SK-N-SH (cell line): ENCODE measurements around the gene TIGAR. TPM values are rescaled to one million over a fixed set of nuclear protein-coding genes. Genes with fewer than 3 reads are reported as not detected.

Experiments
- CTCF ChIA-PET: fragments of 300-600, 350-600 bp; formaldehyde crosslinking; extraction: SDS; loops from one replicate; lab custom pipeline; 2021; lab: Yijun Ruan, JAX
- POLR2A ChIA-PET: fragments of 350-600 bp; sonication (Branson Sonifier 250); formaldehyde crosslinking; extraction: SDS; loops from one replicate; lab custom pipeline; 2020; ENCODE audit warnings: antibody characterized with exemption, inconsistent platforms; lab: Yijun Ruan, JAX
- DNase-seq: peaks from one replicate; pipeline ENCODE4 v3.0.0; 2012
- H2AFZ ChIP-seq: fragments of 200-600 bp; sonication (generic); 2 replicates; pipeline ENCODE4 v1.8.1; 2016; ENCODE audit warnings: antibody characterized with exemption, mild to moderate bottlenecking, low read depth
- H3F3A ChIP-seq: fragments of 200-600 bp; sonication (generic); replicated peaks from 2 replicates; pipeline ENCODE3; 2016; ENCODE audit warnings: antibody characterized with exemption, mild to moderate bottlenecking; ENCODE audit not compliant: insufficient read depth
- H3K27ac ChIP-seq, 2 experiments: fragments of 200-500 bp in 1 of 2; fragments of 200-600 bp in 1 of 2; sonication (Bioruptor generic) in 1 of 2; sonication (generic), shearing (Covaris generic) in 1 of 2; 2 replicates each; pipeline versions ENCODE4 v1.5.1 to v1.6.1; 2014 to 2016; ENCODE audit warnings: low read depth in 2 of 2, inconsistent platforms in 1 of 2, low read length in 1 of 2, mild to moderate bottlenecking in 1 of 2, mixed read lengths in 1 of 2
- H3K27me3 ChIP-seq: fragments of 200-600 bp; sonication (generic), shearing (Covaris generic); 2 replicates; pipeline ENCODE4 v1.6.1; 2016; ENCODE audit warnings: mixed run types; ENCODE audit not compliant: insufficient read depth
- H3K36me3 ChIP-seq, 2 experiments: fragments of 200-500 bp in 1 of 2; fragments of 200-600 bp in 1 of 2; sonication (Bioruptor generic) in 1 of 2; sonication (generic) in 1 of 2; replicated peaks in 1 of 2; 2 replicates each; pipeline versions ENCODE3 to v1.5.1; 2014 to 2016; ENCODE audit warnings: low read length in 1 of 2, mild to moderate bottlenecking in 1 of 2; ENCODE audit not compliant: insufficient read depth in 2 of 2, control insufficient read depth in 1 of 2
- H3K4me1 ChIP-seq, 2 experiments: fragments of 200-500 bp in 1 of 2; fragments of 200-600 bp in 1 of 2; sonication (Bioruptor generic) in 1 of 2; sonication (generic), shearing (Covaris generic) in 1 of 2; 2 replicates each; pipeline versions ENCODE4 v1.5.1 to v1.6.1; 2014 to 2016; ENCODE audit warnings: low read depth in 1 of 2, low read length in 1 of 2, mixed run types in 1 of 2; ENCODE audit not compliant: insufficient read depth in 2 of 2, control insufficient read depth in 1 of 2
- H3K4me2 ChIP-seq: fragments of 200-600 bp; sonication (generic), shearing (Covaris generic); 2 replicates; pipeline ENCODE4 v1.6.1; 2017; ENCODE audit warnings: mixed run types
- H3K4me3 ChIP-seq, 2 experiments: fragments of 200-500 bp in 1 of 2; fragments of 200-600 bp in 1 of 2; sonication (Bioruptor generic) in 1 of 2; sonication (generic), shearing (Covaris generic) in 1 of 2; 2 replicates each; pipeline versions ENCODE4 v1.5.1 to v1.8.1; 2014 to 2016; ENCODE audit warnings: low read depth in 2 of 2, inconsistent platforms in 1 of 2, low read length in 1 of 2, mild to moderate bottlenecking in 1 of 2, mixed read lengths in 1 of 2, moderate library complexity in 1 of 2
- H3K79me2 ChIP-seq: fragments of 200-600 bp; sonication (generic); 2 replicates; pipeline ENCODE4 v1.8.1; 2017; ENCODE audit warnings: mild to moderate bottlenecking; ENCODE audit not compliant: insufficient read depth
- H3K9ac ChIP-seq: fragments of 200-600 bp; sonication (generic); 2 replicates; pipeline ENCODE4 v1.6.1; 2017; ENCODE audit warnings: mixed run types
- H3K9me2 ChIP-seq: fragments of 200-600 bp; sonication (generic); 2 replicates; pipeline ENCODE4 v1.6.1; 2017; ENCODE audit warnings: mixed run types
- H3K9me3 ChIP-seq: fragments of 200-600 bp; sonication (generic); 2 replicates; pipeline ENCODE4 v1.6.1; 2017; ENCODE audit warnings: mixed run types, mild to moderate bottlenecking, moderate library complexity
- H4K20me1 ChIP-seq: fragments of 200-600 bp; sonication (generic); 2 replicates; pipeline ENCODE4 v1.6.1; 2017; ENCODE audit warnings: mild to moderate bottlenecking, mixed run types; ENCODE audit not compliant: insufficient read depth
- CHD2 ChIP-seq: fragments of 150-350 bp; IDR thresholded peaks from 2 replicates; pipeline ENCODE4 v1.6.1; 2018; ENCODE audit warnings: low read length; ENCODE audit not compliant: partially characterized antibody
- CTCF ChIP-seq: fragments of 200-600 bp; sonication (generic); IDR thresholded peaks from 2 replicates; pipeline ENCODE4 v1.6.1; 2017; ENCODE audit warnings: antibody characterized with exemption, mild to moderate bottlenecking, moderate library complexity
- ELF1 ChIP-seq: IDR thresholded peaks from 2 replicates; pipeline ENCODE4 v1.4.0; 2012
- EP300 ChIP-seq, 2 experiments: IDR thresholded peaks; 2 replicates each; pipeline versions ENCODE4 v1.4.0 to v1.6.1; 2012; ENCODE audit warnings: borderline replicate concordance in 1 of 2, low read depth in 1 of 2, low read length in 1 of 2
- FOSL2 ChIP-seq: IDR thresholded peaks from 2 replicates; pipeline ENCODE4 v1.4.0; 2012; ENCODE audit warnings: low read depth, mild to moderate bottlenecking, moderate library complexity, borderline replicate concordance
- FOXJ3 ChIP-seq: sonication (generic); formaldehyde crosslinking; IDR thresholded peaks from 2 replicates; pipeline ENCODE4 v1.5.1; 2020; ENCODE audit warnings: mild to moderate bottlenecking, missing genetic modification reagents
- GATA2 ChIP-seq: sonication (generic); formaldehyde crosslinking; IDR thresholded peaks from 2 replicates; pipeline ENCODE4 v1.5.0; 2020; ENCODE audit warnings: mild to moderate bottlenecking, missing genetic modification reagents
- JUND ChIP-seq: IDR thresholded peaks from 2 replicates; pipeline ENCODE4 v1.4.0; 2012
- MEF2A ChIP-seq: IDR thresholded peaks from 2 replicates; pipeline ENCODE4 v1.4.0; 2012; ENCODE audit warnings: low read depth, borderline replicate concordance
- MXI1 ChIP-seq: IDR thresholded peaks from 2 replicates; pipeline ENCODE4 v1.6.1; 2012; ENCODE audit warnings: mild to moderate bottlenecking, low read depth, low read length, improper control_type of control experiment
- NFIC ChIP-seq: IDR thresholded peaks from 2 replicates; pipeline ENCODE4 v1.4.0; 2012; ENCODE audit warnings: borderline replicate concordance
- RAD21 ChIP-seq: IDR thresholded peaks from 2 replicates; pipeline ENCODE4 v1.6.1; 2012; ENCODE audit warnings: mild to moderate bottlenecking, low read length
- RCOR1 ChIP-seq: fragments of 150-350 bp; IDR thresholded peaks from 2 replicates; pipeline ENCODE4 v1.6.1; 2017; ENCODE audit warnings: antibody characterized with exemption, low read length
- RFX5 ChIP-seq: IDR thresholded peaks from 2 replicates; pipeline ENCODE4 v1.6.1; 2012; ENCODE audit warnings: mild to moderate bottlenecking, improper control_type of control experiment, low read length
- RXRA ChIP-seq: IDR thresholded peaks from 2 replicates; pipeline ENCODE4 v1.4.0; 2012; ENCODE audit warnings: low read depth, mild to moderate bottlenecking, borderline replicate concordance
- TCF12 ChIP-seq: IDR thresholded peaks from 2 replicates; pipeline ENCODE4 v1.4.0; 2012
- WGBS: methylation state at CpG from one replicate; pipeline ENCODE4 v1.1.6; 2017; ENCODE audit warnings: low lambda C conversion rate; 5-methylcytosine and 5-hydroxymethylcytosine counted together
- polyA plus RNA-seq, 3 experiments: library from polyadenylated mRNA; depleted of rRNA; stranded (reverse); fragments of >200 nt; gene quantifications; 2 replicates each; pipeline ENCODE4 v1.2.3, GENCODE V29; 2012
- TF ChIP-seq, protein P1 (sequence below): fragments of 150-350 bp; IDR thresholded peaks from 2 replicates; pipeline ENCODE4 v1.6.1; 2016; ENCODE audit warnings: mild to moderate bottlenecking, low read depth, low read length
- TF ChIP-seq, protein P2 (sequence below): IDR thresholded peaks from 2 replicates; pipeline ENCODE4 v1.4.0; 2012; ENCODE audit warnings: low read depth, borderline replicate concordance
- TF ChIP-seq, protein P3 (sequence below): IDR thresholded peaks from 2 replicates; pipeline ENCODE4; 2012
- TF ChIP-seq, protein P4 (sequence below): IDR thresholded peaks from 2 replicates; pipeline ENCODE4 v1.4.0; 2012; ENCODE audit warnings: low read depth

TIGAR gene
- polyA plus RNA-seq, 1 of the 3 experiments (the other 2 are of a cell fraction) = 8.3 TPM

DNA sequence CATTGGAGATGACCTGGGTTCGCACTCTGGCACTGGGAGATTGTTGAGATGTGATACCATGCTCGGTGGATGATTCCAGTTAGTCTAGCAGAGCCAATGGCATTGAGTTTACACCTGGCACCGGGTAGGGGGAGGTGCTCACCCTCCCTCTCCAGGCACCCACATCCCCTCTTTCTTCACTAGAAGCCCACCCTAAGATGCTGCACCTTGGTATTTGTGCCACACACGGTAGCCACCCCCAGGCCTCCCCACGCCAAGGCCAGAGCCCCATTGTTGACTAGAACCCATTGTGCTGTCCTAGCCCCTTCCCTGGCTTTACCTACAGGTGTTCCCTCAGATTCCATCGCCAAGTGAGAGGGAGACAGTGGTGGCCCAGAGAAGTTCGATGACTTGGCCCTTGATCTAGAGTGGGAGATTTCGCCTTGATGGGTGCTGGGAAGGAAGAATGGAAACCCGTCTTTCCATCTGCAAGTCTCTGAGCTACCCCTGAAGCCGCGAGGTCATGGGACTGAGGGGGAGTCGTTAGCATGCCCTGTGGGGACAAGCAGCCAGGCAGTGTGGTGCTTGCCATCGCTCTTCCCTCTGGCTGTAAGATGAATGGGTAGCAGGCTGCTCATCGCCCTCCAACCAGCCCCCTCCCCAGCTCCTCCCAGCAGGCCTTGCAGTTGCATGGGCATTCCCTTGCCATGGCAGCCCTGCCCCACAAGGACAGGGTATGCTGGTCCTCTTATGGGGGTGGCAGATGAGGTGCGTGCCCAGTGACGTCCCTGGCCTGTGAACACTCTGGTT, 38.7 kb upstream of the TIGAR start:
- ChIA-PET POLR2A (no interaction called here), CTCF (interaction anchor here (1.0 to 1.9 kb wide), 3 partner anchors 14 to 397 kb away, joined by 3 to 6 read pairs (median 6); no protein-coding TSS in a partner anchor)
- Histone ChIP-seq H3K36me3 (no peaks in the 10 kb centered on the region), H3K79me2 (no peaks in the 10 kb centered on the region), H4K20me1 (no peaks in the 10 kb centered on the region), H3K4me1 (no peaks in the 10 kb centered on the region; a peak in 1 of 4 replicates), H3K9ac (no peak overlapping the region), H3K4me3 (no peak overlapping the region), H3K27ac (no peak overlapping the region), H3K27me3 (peaks cover 94% of the 10 kb centered on the region), H3K4me2 (no peak overlapping the region), H3F3A (no peaks in the 10 kb centered on the region), H3K9me2 (no peaks in the 10 kb centered on the region), H2AFZ (no peak overlapping the region), H3K9me3 (no peaks in the 10 kb centered on the region)
- WGBS = 10% methylated on average over 12 of the region's 16 CpGs
- DNase-seq = no peak
- TF ChIP-seq MXI1 (no peak), GATA2 (CRISPR knock-in tag) (no peak), TCF12 (no peak), RFX5 (no peak), EP300 (IDR thresholded peaks at IDR 0.05; ENCODE audit: borderline replicate concordance in 1 of 2, low read depth in 1 of 2, low read length in 1 of 2) (no peak), RAD21 (no peak), JUND (no peak), FOSL2 (no peak)
- TF ChIP-seq, protein P1, sequence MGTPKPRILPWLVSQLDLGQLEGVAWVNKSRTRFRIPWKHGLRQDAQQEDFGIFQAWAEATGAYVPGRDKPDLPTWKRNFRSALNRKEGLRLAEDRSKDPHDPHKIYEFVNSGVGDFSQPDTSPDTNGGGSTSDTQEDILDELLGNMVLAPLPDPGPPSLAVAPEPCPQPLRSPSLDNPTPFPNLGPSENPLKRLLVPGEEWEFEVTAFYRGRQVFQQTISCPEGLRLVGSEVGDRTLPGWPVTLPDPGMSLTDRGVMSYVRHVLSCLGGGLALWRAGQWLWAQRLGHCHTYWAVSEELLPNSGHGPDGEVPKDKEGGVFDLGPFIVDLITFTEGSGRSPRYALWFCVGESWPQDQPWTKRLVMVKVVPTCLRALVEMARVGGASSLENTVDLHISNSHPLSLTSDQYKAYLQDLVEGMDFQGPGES = no peak
- TF ChIP-seq, protein P2, sequence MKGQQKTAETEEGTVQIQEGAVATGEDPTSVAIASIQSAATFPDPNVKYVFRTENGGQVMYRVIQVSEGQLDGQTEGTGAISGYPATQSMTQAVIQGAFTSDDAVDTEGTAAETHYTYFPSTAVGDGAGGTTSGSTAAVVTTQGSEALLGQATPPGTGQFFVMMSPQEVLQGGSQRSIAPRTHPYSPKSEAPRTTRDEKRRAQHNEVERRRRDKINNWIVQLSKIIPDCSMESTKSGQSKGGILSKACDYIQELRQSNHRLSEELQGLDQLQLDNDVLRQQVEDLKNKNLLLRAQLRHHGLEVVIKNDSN = no peak
- TF ChIP-seq, protein P3, sequence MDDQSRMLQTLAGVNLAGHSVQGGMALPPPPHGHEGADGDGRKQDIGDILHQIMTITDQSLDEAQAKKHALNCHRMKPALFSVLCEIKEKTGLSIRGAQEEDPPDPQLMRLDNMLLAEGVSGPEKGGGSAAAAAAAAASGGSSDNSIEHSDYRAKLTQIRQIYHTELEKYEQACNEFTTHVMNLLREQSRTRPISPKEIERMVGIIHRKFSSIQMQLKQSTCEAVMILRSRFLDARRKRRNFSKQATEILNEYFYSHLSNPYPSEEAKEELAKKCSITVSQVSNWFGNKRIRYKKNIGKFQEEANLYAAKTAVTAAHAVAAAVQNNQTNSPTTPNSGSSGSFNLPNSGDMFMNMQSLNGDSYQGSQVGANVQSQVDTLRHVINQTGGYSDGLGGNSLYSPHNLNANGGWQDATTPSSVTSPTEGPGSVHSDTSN = no peak
- TF ChIP-seq, protein P4, sequence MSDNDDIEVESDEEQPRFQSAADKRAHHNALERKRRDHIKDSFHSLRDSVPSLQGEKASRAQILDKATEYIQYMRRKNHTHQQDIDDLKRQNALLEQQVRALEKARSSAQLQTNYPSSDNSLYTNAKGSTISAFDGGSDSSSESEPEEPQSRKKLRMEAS = no peak

DNA sequence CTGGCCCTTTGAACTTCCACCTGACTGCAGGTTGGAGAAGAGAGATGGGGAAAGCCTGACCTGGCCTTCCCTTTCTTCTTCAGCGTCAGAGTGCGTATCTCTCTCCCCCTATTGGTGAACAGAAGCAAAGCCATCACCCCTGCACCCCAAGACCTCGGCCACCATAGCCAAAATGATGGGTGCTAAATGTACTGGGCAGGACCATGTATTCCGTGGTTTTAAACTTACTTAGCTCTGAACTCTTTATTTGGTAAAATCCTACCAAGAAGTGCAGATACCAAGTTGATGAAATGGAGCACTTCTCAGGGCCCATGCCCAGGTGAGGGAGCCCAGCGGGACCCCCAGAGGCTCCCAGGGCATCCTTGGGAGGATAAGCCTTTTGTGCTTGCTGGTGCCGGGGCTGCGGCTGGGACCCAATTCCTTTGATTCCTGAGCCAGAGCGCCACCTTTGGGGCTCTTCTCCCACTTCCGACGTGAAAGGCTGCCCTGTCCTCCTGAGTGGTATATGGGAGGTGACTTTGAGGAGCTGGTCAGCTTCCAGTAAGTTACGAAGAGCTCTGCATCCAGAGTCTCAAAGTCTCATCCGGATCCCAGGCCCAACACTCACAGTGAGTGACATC, 38.0 kb upstream of the TIGAR start:
- Histone ChIP-seq H3K79me2 (no peaks in the 10 kb centered on the region), H3K9me3 (no peaks in the 10 kb centered on the region), H3K36me3 (no peaks in the 10 kb centered on the region), H4K20me1 (no peaks in the 10 kb centered on the region), H3K9me2 (no peaks in the 10 kb centered on the region), H3K27me3 (peaks cover 94% of the 10 kb centered on the region), H3K4me3 (no peak overlapping the region), H3K9ac (no peak overlapping the region), H3K4me2 (no peak overlapping the region), H3F3A (no peaks in the 10 kb centered on the region), H2AFZ (no peak overlapping the region), H3K4me1 (no peaks in the 10 kb centered on the region; a peak in 1 of 4 replicates), H3K27ac (no peak overlapping the region)
- 12% methylated on average over 12 of the region's 12 CpGs for WGBS
- DNase-seq = no peak
- ChIA-PET CTCF (interaction anchor here (1.0 to 1.9 kb wide), 4 partner anchors 12 to 398 kb away, joined by 3 to 6 read pairs (median 4); no protein-coding TSS in a partner anchor), POLR2A (no interaction called here)
- TF ChIP-seq ELF1 (no peak), RCOR1 (no peak), MEF2A (no peak), RFX5 (no peak), NFIC (no peak), CTCF (no peak), RAD21 (no peak), CHD2 (no peak), FOXJ3 (CRISPR knock-in tag) (no peak), RXRA (no peak), EP300 (IDR thresholded peaks at IDR 0.05; ENCODE audit: borderline replicate concordance in 1 of 2, low read depth in 1 of 2, low read length in 1 of 2) (no peak)
